ENCODE data around the gene UNC13C. TPM values are rescaled to one million over a fixed set of nuclear protein-coding genes. Genes with fewer than 3 reads are reported as not detected.

Gene UNC13C
- total and polyA plus RNA-seq, 2 donors (not counting 3 experiments of a cell fraction or from before 2014, with no cell fraction given): not detected

- Histone ChIP-seq H4K20me1 (replicated peaks; ENCODE audit: control insufficient read depth, extremely low read depth, insufficient read depth, low read length) (no peaks in the 10 kb centered on the region), H3K27ac (ENCODE audit: insufficient read depth, low read depth, low read length) (no peak overlapping the region), H2AFZ (ENCODE audit: low read depth, low read length) (no peak overlapping the region), H3K36me3 (ENCODE audit: control insufficient read depth in 2 of 2, extremely low read depth in 1 of 2, insufficient read depth in 2 of 2, low read length in 2 of 2) (no peaks in the 10 kb centered on the region), H3K9me3 (replicated peaks; ENCODE audit: control insufficient read depth, insufficient read depth, low read length) (no peaks in the 10 kb centered on the region), H3K9me1 (replicated peaks; ENCODE audit: control insufficient read depth, extremely low read depth, insufficient read depth, low read length) (no peaks in the 10 kb centered on the region), H3K4me3 (replicated peaks in 1 of 3; ENCODE audit: insufficient read depth in 1 of 3, low read depth in 1 of 3, low read length in 3 of 3) (no peak overlapping the region), H3K4me2 (ENCODE audit: insufficient read depth, low read length) (no peak overlapping the region), H3K27me3 (ENCODE audit: control insufficient read depth in 2 of 2, insufficient read depth in 2 of 2, low read length in 2 of 2) (no peaks in the 10 kb centered on the region), H3K79me2 (ENCODE audit: control insufficient read depth, insufficient read depth, low read length) (no peaks in the 10 kb centered on the region), H3K4me1 (ENCODE audit: control insufficient read depth, extremely low read depth, insufficient read depth, low read length) (no peaks in the 10 kb centered on the region), H3K9ac (replicated peaks; ENCODE audit: extremely low read depth, insufficient read depth, low read length) (no peak overlapping the region)
- no peak for FAIRE-seq
- ChIA-PET CTCF (no interaction called here), POLR2A (no interaction called here)
- intact Hi-C loops (cut with micrococcal nuclease) (no loop called here), dilution Hi-C loops (cut with MboI; ENCODE audit: extremely low pct_ligation_motif_present, low sequenced_read_pairs) (no loop called here)
- no peak for DNase-seq (ENCODE audit: low read depth, low spot score)
- TF ChIP-seq CTCF (IDR thresholded peaks at IDR 0.05; ENCODE audit: extremely low read depth in 1 of 2, insufficient read depth in 1 of 2, low read depth in 1 of 2, low read length in 2 of 2) (no peak), MYC (IDR thresholded peaks at IDR 0.05; ENCODE audit: low read depth, low read length) (no peak), JUN (IDR thresholded peaks at IDR 0.05; ENCODE audit: borderline replicate concordance, insufficient read depth, insufficient read length, low read depth) (no peak), EZH2 (IDR thresholded peaks at IDR 0.05; ENCODE audit: borderline replicate concordance, low read depth, low read length, severe bottlenecking) (no peak), FOS (IDR thresholded peaks at IDR 0.05; ENCODE audit: borderline replicate concordance, insufficient read depth, low read length) (no peak), MAX (IDR thresholded peaks at IDR 0.05; ENCODE audit: insufficient read depth, insufficient read length) (no peak), POLR2AphosphoS5 (IDR thresholded peaks at IDR 0.05; ENCODE audit: insufficient read depth, low read depth, low read length) (no peak), GATA2 (IDR thresholded peaks at IDR 0.05; ENCODE audit: insufficient read depth, insufficient read length, low read depth, low read length) (no peak), POLR2A (IDR thresholded peaks at IDR 0.05; ENCODE audit: low read depth, low read length) (no peak)
- no TSS peak for BruUV-seq (replicated peaks)
Measured at GRCh38 chr15:53950572-53950971, 27.7 kb upstream of the UNC13C start.

Measured in endothelial cell of umbilical vein (primary cell).